ENCODE results near the gene UMPS.

DNA sequence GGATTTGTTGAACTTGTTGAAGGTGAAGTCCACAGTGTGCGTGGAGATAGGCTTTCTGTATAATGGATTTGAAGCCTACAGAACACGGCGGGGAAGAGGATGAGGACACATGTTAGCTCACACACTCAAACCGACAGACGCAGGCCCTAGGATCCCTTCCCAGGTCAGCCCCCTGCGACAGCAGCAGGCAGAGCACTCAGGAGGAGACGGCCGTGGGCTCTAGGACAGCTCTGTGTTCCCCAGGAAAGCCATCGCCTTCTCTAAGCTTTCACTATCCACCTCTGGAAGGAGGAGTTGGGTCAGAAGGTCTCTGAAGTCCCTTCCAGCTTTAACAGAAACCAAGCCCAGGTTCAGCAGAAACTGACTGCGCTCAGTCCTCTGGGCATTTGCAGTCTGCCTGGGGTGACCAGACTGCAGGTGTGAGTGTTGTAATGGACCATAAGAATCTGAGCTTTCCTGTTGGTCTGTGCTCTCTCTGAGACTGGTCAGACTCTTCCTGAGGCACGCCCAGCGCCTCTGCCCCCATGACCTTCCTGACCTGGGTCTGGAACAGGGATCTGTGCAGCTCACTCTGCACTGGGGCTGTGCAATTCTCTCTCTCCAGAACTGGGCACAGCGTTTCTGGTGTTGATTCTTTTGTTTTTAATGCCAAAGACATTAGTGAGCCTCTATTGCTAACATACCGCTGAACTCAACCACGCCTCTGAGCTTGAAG, 33.5 kb downstream of the UMPS start:
- TF ChIP-seq CTCF (conservative IDR thresholded peaks at IDR 0.05; ENCODE audit: low read length) (no peak), EZH2phosphoT487 (IDR thresholded peaks at IDR 0.05; ENCODE audit: borderline replicate concordance) (no peak)

All from Loucy (cell line).